D721Med (cell line): Measurements from ENCODE around the gene XYLB.
A peak's percentile ranks its signal among the peaks of the same experiment; 100 is the strongest.

Experiments used
- DNase-seq: peaks from one replicate; pipeline ENCODE4 v3.0.0; 2011; ENCODE audit warnings: low spot score; ENCODE audit not compliant: insufficient read length
- FAIRE-seq: peaks from 2 replicates; lab custom pipeline; 2011; peaks lifted over from hg19 to GRCh38; lab: Jason Lieb, UNC
- CTCF ChIP-seq: IDR thresholded peaks from 2 replicates; pipeline ENCODE4 v1.5.1; 2012; ENCODE audit warnings: mild to moderate bottlenecking, control low read depth; ENCODE audit not compliant: insufficient read depth; ENCODE audit errors: missing control alignments

Gene XYLB

GRCh38 chr3:38454884-38455638 is 108.5 kb downstream of the XYLB start:
- DNase-seq (peak; percentile 83), FAIRE-seq (no peak)
- TF ChIP-seq CTCF, result no peak

DNA sequence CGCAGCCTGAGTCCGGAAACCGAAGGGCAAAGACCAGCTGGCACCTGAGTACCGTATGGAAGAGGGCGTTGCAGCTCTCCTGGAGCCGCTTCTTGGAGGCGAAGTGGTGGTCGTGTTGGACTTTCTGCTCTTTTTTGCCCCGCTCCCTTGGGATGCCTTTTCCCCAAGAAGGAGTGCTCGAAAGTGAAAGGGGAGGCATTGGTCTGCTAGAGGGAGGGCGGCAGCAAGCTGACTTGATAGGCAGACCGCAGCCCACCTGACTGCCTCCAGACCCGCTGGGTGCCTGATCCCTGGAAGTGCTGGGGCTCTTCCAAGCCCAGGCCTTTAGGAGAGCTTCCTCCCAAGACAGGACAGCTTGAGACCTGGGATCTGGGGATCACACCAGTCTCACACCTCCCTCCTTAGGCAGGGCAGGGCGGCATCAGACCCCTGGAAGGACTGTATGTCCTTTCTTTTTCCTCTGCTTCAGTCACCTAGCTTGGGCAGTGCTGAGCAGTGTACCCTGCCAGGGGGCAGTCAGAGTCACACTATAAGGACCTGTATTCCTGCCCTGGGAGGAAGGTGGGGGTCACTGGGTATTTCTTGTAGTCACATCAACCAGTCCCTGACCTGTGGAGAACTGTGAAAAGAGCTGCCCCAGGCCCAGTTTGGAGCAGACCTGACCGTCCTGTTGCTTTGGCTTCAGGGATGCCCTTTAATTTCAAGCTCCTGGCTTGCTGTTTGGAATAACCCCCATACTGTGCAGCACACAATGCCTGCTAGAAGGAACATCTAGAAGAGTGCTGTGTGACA is 109.2 kb downstream of the XYLB start:
- TF ChIP-seq CTCF, result no peak
- no peak for FAIRE-seq
- no peak for DNase-seq

- no peak for FAIRE-seq
- no peak for TF ChIP-seq CTCF
- DNase-seq, result no peak
Observed at GRCh38 chr3:38457111-38458003, 110.8 kb downstream of the XYLB start.

DNA sequence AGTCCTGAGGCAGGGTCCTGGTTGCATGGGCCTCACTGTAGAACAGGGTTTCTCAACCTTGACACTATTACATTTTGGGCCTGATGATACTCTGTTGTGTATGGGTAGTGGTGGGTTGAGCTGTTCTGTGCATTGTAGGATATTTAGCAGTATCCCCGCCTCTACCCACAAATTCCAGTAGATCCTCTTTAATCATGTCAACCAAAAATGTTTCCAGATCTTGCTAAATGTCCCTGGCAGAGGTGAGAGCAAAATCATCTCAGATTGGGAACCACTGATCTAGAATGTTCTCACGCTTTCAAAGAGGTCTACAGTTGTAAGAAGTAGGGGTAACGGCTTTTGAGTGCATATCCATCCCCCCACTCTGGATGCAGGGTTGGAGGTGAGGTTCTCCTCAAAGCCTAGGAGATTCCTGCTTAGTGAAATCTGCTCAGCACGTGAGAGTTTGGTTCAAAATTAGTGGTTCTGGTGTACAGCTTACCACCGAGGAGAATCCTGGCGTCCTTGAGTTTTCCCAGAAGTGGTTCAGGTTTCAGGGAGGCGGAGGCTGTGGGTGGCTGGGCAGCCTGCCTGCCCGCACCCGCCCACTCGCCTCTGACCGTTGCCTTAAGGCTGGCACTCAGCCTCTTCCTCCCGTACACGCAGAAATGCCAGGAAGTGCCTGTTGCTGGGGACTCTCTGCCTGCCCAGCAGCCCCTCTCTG is 112.4 kb downstream of the XYLB start:
- no peak for FAIRE-seq
- no peak for TF ChIP-seq CTCF
- no peak for DNase-seq

GRCh38 chr3:38459499-38460048 is 113.0 kb downstream of the XYLB start:
- DNase-seq (no peak), FAIRE-seq (no peak)
- TF ChIP-seq CTCF, result no peak
